NCI-H82 treated with DMSO at 0.1 percent for 48 hours (cell line): ENCODE results near the gene KBTBD8.
A peak's percentile ranks its signal among the peaks of the same experiment; 100 is the strongest.

Source experiments
- DNase-seq: peaks from one replicate; lab custom pipeline; 2025; ENCODE audit not compliant: unreplicated experiment; lab: John Stamatoyannopoulos, UW

KBTBD8 gene

GRCh38 chr3:67033079-67033478 lies 35.0 kb downstream of the KBTBD8 start:
- DNase-seq = no peak

GRCh38 chr3:67034371-67034770 lies 36.3 kb downstream of the KBTBD8 start:
- DNase-seq = no peak

GRCh38 chr3:67037615-67038014 lies 39.5 kb downstream of the KBTBD8 start:
- no peak for DNase-seq

- DNase-seq = no peak
These were observed 46.2 kb downstream of the KBTBD8 start for GRCh38 chr3:67044295-67044694.

GRCh38 chr3:67044955-67045354 lies 46.8 kb downstream of the KBTBD8 start:
- peak; percentile 3 for DNase-seq

- DNase-seq = no peak
These were observed 47.8 kb downstream of the KBTBD8 start for GRCh38 chr3:67045711-67046465.

GRCh38 chr3:67047051-67047450 lies 48.9 kb downstream of the KBTBD8 start:
- no peak for DNase-seq

GRCh38 chr3:67048067-67048714 lies 50.1 kb downstream of the KBTBD8 start:
- DNase-seq = no peak

GRCh38 chr3:67048715-67049074 lies 50.6 kb downstream of the KBTBD8 start:
- no peak for DNase-seq

- no peak for DNase-seq
These were observed 61.3 kb downstream of the KBTBD8 start for GRCh38 chr3:67059443-67059842.
